Mesothelial cell of epicardium (in vitro differentiated cells): ENCODE data around the gene VPS16. TPM values are rescaled to one million over a fixed set of nuclear protein-coding genes. Genes with fewer than 3 reads are reported as not detected.

Experiments
- DNase-seq, 2 experiments: peaks; one replicate each; pipeline ENCODE4 v3.0.0; 2021; ENCODE audit warnings: low spot score in 2 of 2; ENCODE audit not compliant: unreplicated experiment in 2 of 2
- H3K27ac Mint-ChIP-seq: 2 replicates; pipeline ENCODE4 v1.8.0; 2021; ENCODE audit warnings: mixed read lengths
- H3K27me3 Mint-ChIP-seq: 2 replicates; pipeline ENCODE4 v1.8.0; 2021; ENCODE audit warnings: low read depth, mixed read lengths
- H3K36me3 Mint-ChIP-seq: 2 replicates; pipeline ENCODE4 v1.8.0; 2021; ENCODE audit warnings: mixed read lengths
- H3K4me1 Mint-ChIP-seq: 2 replicates; pipeline ENCODE4 v1.8.0; 2021; ENCODE audit warnings: mixed read lengths
- H3K4me3 Mint-ChIP-seq: 2 replicates; pipeline ENCODE4 v1.8.0; 2021; ENCODE audit warnings: mild to moderate bottlenecking, moderate library complexity, mixed read lengths
- H3K9me3 Mint-ChIP-seq: 2 replicates; pipeline ENCODE4 v1.8.0; 2021; ENCODE audit warnings: mixed read lengths
- total RNA-seq: library from RNA; stranded (reverse); gene quantifications from 3 replicates; pipeline ENCODE4 v1.2.1, GENCODE V29; 2021
- TF ChIP-seq, protein P1 (sequence below): fragments of 200-600 bp; sonication (generic); IDR thresholded peaks from one replicate; pipeline ENCODE4 v1.5.0; 2021; ENCODE audit warnings: antibody characterized with exemption; ENCODE audit not compliant: unreplicated experiment

The VPS16 gene
- total RNA-seq, 1 donor from 2014 or later: 51.6 TPM

GRCh38 chr20:2900845-2901592, 60.5 kb downstream of the VPS16 start:
- Mint-ChIP-seq H3K27ac (no peak overlapping the region), H3K4me3 (no peak overlapping the region), H3K27me3 (no peaks in the 10 kb centered on the region), H3K9me3 (peaks cover 18% of the 10 kb centered on the region), H3K4me1 (no peaks in the 10 kb centered on the region), H3K36me3 (peaks cover 17% of the 10 kb centered on the region)
- TF ChIP-seq, protein P1, sequence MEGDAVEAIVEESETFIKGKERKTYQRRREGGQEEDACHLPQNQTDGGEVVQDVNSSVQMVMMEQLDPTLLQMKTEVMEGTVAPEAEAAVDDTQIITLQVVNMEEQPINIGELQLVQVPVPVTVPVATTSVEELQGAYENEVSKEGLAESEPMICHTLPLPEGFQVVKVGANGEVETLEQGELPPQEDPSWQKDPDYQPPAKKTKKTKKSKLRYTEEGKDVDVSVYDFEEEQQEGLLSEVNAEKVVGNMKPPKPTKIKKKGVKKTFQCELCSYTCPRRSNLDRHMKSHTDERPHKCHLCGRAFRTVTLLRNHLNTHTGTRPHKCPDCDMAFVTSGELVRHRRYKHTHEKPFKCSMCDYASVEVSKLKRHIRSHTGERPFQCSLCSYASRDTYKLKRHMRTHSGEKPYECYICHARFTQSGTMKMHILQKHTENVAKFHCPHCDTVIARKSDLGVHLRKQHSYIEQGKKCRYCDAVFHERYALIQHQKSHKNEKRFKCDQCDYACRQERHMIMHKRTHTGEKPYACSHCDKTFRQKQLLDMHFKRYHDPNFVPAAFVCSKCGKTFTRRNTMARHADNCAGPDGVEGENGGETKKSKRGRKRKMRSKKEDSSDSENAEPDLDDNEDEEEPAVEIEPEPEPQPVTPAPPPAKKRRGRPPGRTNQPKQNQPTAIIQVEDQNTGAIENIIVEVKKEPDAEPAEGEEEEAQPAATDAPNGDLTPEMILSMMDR: no peak
- DNase-seq: no peak

DNA sequence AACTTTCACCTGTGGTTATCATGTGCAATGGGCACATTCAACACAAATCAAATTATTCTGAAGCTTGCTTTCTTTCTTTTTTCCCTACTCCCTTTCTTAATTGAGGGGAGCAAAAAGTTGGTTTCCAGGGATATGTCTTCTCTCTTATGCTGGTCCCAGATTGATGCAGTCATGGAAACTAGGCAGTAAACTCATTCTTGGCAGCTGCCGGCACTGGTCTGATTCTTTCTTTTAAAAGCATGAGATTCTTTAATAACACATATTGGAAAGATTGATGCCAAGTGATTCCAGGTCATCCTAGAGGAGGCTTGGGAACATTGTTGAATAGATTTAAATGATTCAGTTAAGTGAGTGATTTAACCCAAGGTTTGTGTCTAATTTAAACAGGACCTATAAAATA, 61.7 kb downstream of the VPS16 start:
- Mint-ChIP-seq H3K9me3 (peaks cover 10% of the 10 kb centered on the region), H3K4me3 (no peak overlapping the region), H3K27me3 (no peaks in the 10 kb centered on the region), H3K4me1 (no peaks in the 10 kb centered on the region), H3K27ac (no peak overlapping the region), H3K36me3 (peaks cover 8% of the 10 kb centered on the region)
- TF ChIP-seq, protein P1: no peak
- no peak for DNase-seq

GRCh38 chr20:2902818-2903217, 62.3 kb downstream of the VPS16 start:
- Mint-ChIP-seq H3K27me3 (no peaks in the 10 kb centered on the region), H3K9me3 (peaks cover 10% of the 10 kb centered on the region), H3K27ac (no peak overlapping the region), H3K4me1 (peaks cover 2% of the 10 kb centered on the region), H3K4me3 (no peak overlapping the region), H3K36me3 (peaks cover 8% of the 10 kb centered on the region)
- TF ChIP-seq, protein P1: no peak
- DNase-seq: no peak

DNA sequence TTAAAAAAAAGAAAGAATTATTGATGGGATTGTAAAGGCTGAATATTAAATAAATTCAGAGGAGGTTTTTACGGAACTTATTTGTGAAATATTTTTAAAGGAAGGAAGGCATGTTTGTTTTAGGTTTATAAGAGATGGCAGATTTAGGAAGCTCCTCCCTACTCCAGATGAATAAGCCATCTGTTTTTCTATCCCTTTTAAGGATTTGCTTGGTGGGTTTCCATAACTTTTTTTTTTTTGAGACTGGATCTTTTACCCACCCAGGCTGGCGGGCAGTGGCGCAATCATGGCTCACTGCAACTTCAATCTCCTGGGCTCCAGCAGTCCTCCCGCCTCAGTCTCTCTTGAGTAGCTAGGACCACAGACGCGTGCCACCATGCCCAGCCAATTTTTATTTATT, 63.1 kb downstream of the VPS16 start:
- DNase-seq: no peak
- peaks cover 5% of the 10 kb centered on the region for H3K4me1 Mint-ChIP-seq
- H3K9me3 Mint-ChIP-seq: peaks cover 10% of the 10 kb centered on the region
- no peak overlapping the region for H3K4me3 Mint-ChIP-seq
- TF ChIP-seq, protein P1: no peak
- no peaks in the 10 kb centered on the region for H3K27me3 Mint-ChIP-seq
- H3K27ac Mint-ChIP-seq: no peak overlapping the region
- peaks cover 8% of the 10 kb centered on the region for H3K36me3 Mint-ChIP-seq

GRCh38 chr20:2907519-2907918, 67.0 kb downstream of the VPS16 start:
- TF ChIP-seq, protein P1: no peak
- Mint-ChIP-seq H3K4me3 (no peak overlapping the region), H3K4me1 (peaks cover 7% of the 10 kb centered on the region), H3K27ac (no peak overlapping the region), H3K9me3 (peaks cover 10% of the 10 kb centered on the region), H3K27me3 (no peaks in the 10 kb centered on the region), H3K36me3 (peaks cover 11% of the 10 kb centered on the region)
- no peak for DNase-seq
